GM12873 (cell line): ENCODE data around the gene KRTAP10-2.

ENCODE experiments used
- TF ChIP-seq, protein P1 (sequence below): IDR thresholded peaks from 2 replicates; pipeline ENCODE4 v1.5.1; 2012; ENCODE audit warnings: low read depth, mild to moderate bottlenecking, moderate library complexity, low read length, control low read depth; ENCODE audit not compliant: insufficient read depth; ENCODE audit errors: missing control alignments

Gene KRTAP10-2

DNA sequence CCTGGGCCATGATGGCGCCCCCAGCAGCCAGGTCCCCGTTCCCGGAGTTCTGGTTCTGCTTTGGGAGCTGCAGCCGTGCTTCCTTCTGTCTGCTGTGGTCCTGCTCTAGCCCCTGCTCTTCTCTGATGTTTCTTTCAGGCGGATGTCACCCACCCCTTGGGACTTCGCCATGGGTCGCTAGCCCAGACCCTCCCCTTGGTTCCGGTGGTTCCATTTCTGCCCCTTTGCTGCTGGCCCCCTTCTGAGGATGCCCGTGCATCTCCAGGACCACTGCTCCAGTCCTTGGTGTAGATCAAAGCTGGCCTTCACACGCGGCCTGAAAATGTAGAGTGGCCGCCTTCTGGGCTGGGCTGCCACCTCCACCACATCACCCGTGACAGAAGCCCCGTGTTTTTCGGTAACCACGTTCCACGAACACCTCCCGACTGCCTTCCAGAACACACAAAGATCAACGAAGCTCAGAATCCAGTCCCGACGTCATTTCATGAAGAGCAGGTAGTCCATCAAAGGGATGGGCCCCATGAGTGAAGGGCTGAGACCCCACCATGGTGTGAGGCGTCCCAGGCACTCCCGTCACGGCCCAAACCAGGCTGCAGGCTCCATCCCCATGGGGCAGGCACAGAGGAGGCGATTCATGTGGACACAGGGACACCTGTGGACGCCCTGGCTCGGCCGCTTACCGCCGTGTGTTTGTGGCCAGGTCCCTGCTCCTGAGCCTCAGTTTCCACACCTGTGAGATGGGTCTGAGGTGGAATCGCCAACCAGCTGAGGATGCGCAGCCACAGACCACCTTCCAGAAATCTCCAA, 35.7 kb downstream of the KRTAP10-2 start:
- TF ChIP-seq, protein P1, sequence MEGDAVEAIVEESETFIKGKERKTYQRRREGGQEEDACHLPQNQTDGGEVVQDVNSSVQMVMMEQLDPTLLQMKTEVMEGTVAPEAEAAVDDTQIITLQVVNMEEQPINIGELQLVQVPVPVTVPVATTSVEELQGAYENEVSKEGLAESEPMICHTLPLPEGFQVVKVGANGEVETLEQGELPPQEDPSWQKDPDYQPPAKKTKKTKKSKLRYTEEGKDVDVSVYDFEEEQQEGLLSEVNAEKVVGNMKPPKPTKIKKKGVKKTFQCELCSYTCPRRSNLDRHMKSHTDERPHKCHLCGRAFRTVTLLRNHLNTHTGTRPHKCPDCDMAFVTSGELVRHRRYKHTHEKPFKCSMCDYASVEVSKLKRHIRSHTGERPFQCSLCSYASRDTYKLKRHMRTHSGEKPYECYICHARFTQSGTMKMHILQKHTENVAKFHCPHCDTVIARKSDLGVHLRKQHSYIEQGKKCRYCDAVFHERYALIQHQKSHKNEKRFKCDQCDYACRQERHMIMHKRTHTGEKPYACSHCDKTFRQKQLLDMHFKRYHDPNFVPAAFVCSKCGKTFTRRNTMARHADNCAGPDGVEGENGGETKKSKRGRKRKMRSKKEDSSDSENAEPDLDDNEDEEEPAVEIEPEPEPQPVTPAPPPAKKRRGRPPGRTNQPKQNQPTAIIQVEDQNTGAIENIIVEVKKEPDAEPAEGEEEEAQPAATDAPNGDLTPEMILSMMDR, result no peak

- TF ChIP-seq, protein P1, result no peak
Measured at GRCh38 chr21:44514746-44515358, 36.5 kb downstream of the KRTAP10-2 start.

DNA sequence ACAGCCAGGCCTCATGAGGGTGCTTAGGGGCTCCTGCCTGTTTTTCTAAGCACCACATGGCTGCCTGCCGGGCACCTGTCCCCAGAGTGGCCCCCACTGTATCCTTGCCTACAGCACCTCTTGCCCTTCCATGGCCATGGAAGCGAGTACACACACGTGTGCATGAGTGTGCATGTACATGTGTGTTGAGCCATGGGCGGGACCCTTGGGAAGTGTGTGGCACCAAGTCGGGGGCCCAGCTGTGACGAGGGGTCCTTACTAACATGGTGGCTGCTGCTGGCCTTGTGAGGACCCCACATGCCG, 37.1 kb downstream of the KRTAP10-2 start:
- TF ChIP-seq, protein P1, result no peak

GRCh38 chr21:44513389-44514217, 37.7 kb downstream of the KRTAP10-2 start:
- TF ChIP-seq, protein P1, result no peak

DNA sequence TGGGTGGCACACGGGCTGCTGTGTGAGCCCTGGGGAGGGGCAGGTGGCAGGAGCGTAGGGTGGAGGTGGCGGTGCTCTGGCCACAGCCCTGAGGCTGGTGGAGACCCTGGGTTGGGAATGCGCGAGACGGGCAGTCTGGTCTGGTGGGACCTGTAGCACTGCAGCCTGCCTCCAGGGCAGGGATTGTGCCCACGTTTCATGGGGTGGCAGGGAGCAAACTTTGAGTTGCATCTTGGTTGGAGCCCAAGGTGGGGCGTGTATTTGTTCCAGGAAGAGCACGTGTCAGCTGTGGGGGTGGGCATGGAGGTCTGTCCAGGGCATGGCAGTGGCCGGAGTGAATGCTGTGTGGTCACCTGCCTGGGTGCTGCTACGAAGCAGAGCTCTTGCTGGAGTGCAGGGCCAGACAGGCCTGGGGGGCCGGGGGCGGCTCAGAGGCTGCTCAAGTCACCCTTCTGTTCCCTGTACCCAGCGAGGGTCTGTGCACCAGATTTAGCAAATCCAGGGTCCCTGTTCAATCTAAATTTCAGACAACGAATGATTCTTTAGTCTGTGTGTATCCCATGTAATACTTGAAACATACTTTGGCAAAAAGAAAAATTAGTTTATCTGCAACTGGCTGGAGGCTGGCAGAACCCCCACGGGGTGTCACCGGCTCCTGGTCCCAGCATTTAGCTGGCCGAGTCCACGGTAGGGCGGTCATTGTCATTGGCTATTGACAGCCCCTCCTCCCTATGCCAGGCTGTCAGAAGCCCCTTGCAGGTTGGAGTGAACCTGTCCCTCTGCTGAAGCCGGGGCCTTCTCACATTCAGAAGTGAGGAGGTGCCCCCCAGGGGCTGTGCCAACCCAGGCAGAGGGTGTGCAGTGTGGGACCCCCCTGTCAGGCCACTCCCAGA, 38.6 kb downstream of the KRTAP10-2 start:
- TF ChIP-seq, protein P1, result no peak

DNA sequence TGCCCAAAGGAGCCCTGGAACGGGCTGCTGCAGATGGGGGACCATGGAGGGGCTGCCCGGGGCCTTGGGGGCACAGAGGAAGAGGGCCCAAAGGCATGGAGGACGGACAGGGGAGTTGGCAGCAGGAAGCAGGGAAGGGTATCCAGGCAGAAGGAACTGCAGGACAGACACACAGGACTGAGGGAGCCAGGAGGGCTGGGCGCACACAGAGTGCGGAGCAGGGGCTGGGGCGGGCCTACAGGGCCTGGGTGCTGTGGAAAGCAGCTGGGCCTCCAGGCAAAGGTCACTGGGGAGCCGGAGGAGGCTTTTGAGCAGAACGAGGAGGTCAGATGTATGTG, 39.4 kb downstream of the KRTAP10-2 start:
- TF ChIP-seq, protein P1, result no peak
